Measurements from ENCODE around the gene ZBTB8A. TPM values are rescaled to one million over a fixed set of nuclear protein-coding genes. Genes with fewer than 3 reads are reported as not detected.
A peak's percentile ranks its signal among the peaks of the same experiment; 100 is the strongest.

ZBTB8A gene
- total RNA-seq, 4 donors from 2014 or later: 2.2 to 21.1 (median 6.6) TPM

DNA sequence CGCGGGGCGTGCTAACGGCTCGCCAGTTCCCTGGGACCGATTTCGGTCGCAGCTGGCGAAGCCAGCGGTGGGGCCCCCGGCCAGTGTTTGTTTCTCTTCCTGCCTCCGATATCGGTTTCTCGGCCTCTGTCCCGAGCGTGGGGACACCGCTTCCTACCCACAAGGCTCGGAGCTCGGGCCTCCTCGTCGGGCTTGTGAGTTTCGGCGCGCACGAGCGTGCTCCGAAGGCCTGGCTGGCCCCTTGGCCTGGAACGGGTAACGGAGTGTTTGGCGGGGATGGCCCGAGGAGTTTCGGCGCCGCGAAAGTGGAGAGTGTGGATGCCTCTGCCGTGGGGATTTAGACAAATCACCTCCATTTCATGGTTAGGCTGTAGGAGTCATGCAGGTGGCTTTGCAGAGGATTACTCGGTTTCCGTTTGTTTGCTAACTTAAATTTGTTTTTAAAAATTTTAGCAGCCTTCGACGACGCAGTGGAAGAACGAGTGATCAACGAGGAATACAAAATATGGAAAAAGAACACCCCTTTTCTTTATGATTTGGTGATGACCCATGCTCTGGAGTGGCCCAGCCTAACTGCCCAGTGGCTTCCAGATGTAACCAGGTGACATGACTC lies 112.3 kb downstream of the ZBTB8A start:
- Histone ChIP-seq H3K4me1 (peaks cover 24 to 73% (median 43%) of the 10 kb centered on the region in 4 donors), H3K4me3 (peak overlapping the region; percentile 66 to 82 (median 72)), H3K36me3 (peaks cover 0 to 19% (median 5%) of the 10 kb centered on the region in 4 donors), H3K9me3 (no peaks in the 10 kb centered on the region), H3K27me3 (no peaks in the 10 kb centered on the region), H3K27ac (peak overlapping the region; percentile 96 to 99 (median 99))
- in situ Hi-C loops (cut with MboI; ENCODE audit: low pct_ligation_motif_present in 1 of 4, low pct_unique_long_range_greater_than_20kb in 1 of 4, low sequenced_read_pairs in 3 of 4) (no loop called here), intact Hi-C loops (cut with DNase I; ENCODE audit: low total_unique reads) (no loop called here)
- TF ChIP-seq POLR2AphosphoS5 (IDR thresholded peaks at IDR 0.05): no peak
- TF ChIP-seq, protein P1, sequence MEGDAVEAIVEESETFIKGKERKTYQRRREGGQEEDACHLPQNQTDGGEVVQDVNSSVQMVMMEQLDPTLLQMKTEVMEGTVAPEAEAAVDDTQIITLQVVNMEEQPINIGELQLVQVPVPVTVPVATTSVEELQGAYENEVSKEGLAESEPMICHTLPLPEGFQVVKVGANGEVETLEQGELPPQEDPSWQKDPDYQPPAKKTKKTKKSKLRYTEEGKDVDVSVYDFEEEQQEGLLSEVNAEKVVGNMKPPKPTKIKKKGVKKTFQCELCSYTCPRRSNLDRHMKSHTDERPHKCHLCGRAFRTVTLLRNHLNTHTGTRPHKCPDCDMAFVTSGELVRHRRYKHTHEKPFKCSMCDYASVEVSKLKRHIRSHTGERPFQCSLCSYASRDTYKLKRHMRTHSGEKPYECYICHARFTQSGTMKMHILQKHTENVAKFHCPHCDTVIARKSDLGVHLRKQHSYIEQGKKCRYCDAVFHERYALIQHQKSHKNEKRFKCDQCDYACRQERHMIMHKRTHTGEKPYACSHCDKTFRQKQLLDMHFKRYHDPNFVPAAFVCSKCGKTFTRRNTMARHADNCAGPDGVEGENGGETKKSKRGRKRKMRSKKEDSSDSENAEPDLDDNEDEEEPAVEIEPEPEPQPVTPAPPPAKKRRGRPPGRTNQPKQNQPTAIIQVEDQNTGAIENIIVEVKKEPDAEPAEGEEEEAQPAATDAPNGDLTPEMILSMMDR (IDR thresholded peaks at IDR 0.05): no peak
- no peak for TF ChIP-seq EP300 (IDR thresholded peaks at IDR 0.05; ENCODE audit: low read depth)
- no peak for TF ChIP-seq POLR2A (IDR thresholded peaks at IDR 0.05)
- WGBS, 2 donors (ENCODE audit: low coverage in 1 of 2): 0 to 2% methylated on average over 7 to 43 of the region's 43 CpGs
- no peak for DNase-seq

- in situ Hi-C loops (cut with MboI; ENCODE audit: low pct_ligation_motif_present in 1 of 4, low pct_unique_long_range_greater_than_20kb in 1 of 4, low sequenced_read_pairs in 3 of 4): no loop called here
- DNase-seq: no peak
- TF ChIP-seq EP300 (IDR thresholded peaks at IDR 0.05; ENCODE audit: low read depth) (no peak), POLR2A (IDR thresholded peaks at IDR 0.05) (no peak), POLR2AphosphoS5 (IDR thresholded peaks at IDR 0.05) (no peak)
- TF ChIP-seq, protein P1 (IDR thresholded peaks at IDR 0.05): no peak
- peaks cover 0 to 27% (median 9%) of the 10 kb centered on the region in 4 donors for H3K36me3 ChIP-seq
- H3K4me3 ChIP-seq: peak overlapping the region in 3 of 4 donors; percentile 66 to 82 (median 70)
- intact Hi-C loops (cut with DNase I; ENCODE audit: low total_unique reads): no loop called here
- no peaks in the 10 kb centered on the region for H3K27me3 ChIP-seq
- WGBS, 2 donors (ENCODE audit: low coverage in 1 of 2): 82% methylated on average over 9 to 16 of the region's 16 CpGs
- peaks cover 24 to 72% (median 43%) of the 10 kb centered on the region in 4 donors for H3K4me1 ChIP-seq
- peak overlapping the region; percentile 96 to 99 (median 99) for H3K27ac ChIP-seq
- no peaks in the 10 kb centered on the region for H3K9me3 ChIP-seq
Measured at GRCh38 chr1:32652244-32652962, 113.2 kb downstream of the ZBTB8A start.

Small RNA genes within 50 kb of the gene (small RNA-seq; reads per million reads assigned to genes)
- 0 reads per million in 4 donors for gene RF00019

Other genes with a start within 250 kb of the ZBTB8A start
- 100 to 1,000 TPM in 3 of 4 donors, 10 to 100 TPM in 1; 85.2 to 218 (median 174) TPM for gene HDAC1, start 247.3 kb upstream of the ZBTB8A start, total RNA-seq
- gene MARCKSL1, start 203.2 kb upstream of the ZBTB8A start, total RNA-seq: 10 to 100 TPM; 40.0 to 62.8 (median 53.0) TPM
- gene FAM229A, start 176.9 kb upstream of the ZBTB8A start, total RNA-seq: 10 to 100 TPM; 12.1 to 59.1 (median 21.1) TPM
- 1 to 10 TPM in 2 of 4 donors, not detected in 2; 1.3 to 1.4 TPM for gene TSSK3, start 176.9 kb upstream of the ZBTB8A start, total RNA-seq
- 100 to 1,000 TPM in 3 of 4 donors, 10 to 100 TPM in 1; 94.8 to 140 (median 117) TPM for gene BSDC1, start 145.0 kb upstream of the ZBTB8A start, total RNA-seq
- gene ZBTB8B, start 74.4 kb upstream of the ZBTB8A start, total RNA-seq: under 1 TPM in 1 of 4 donors, not detected in 3; under 0.01 TPM
- gene ZBTB8OS, start 111.1 kb downstream of the ZBTB8A start, total RNA-seq: 10 to 100 TPM in 3 of 4 donors, 1 to 10 TPM in 1; 3.4 to 72.9 (median 34.5) TPM
- 100 to 1,000 TPM in 1 of 4 donors, 10 to 100 TPM in 3; 40.4 to 117 (median 67.7) TPM for gene RBBP4, start 111.8 kb downstream of the ZBTB8A start, total RNA-seq
- gene SYNC, start 163.3 kb downstream of the ZBTB8A start, total RNA-seq: 10 to 100 TPM; 24.9 to 95.5 (median 43.8) TPM

All from transverse colon (tissue), 4 donors.